Osteoblast (primary cell): Measurements from ENCODE around the gene COCH. TPM values are rescaled to one million over a fixed set of nuclear protein-coding genes. Genes with fewer than 3 reads are reported as not detected.

Experiments used
- DNase-seq: peaks from one replicate; pipeline ENCODE4 v3.0.0; 2011; ENCODE audit warnings: low spot score, mixed read lengths; ENCODE audit not compliant: insufficient read length; ENCODE audit errors: missing footprints
- H2AFZ ChIP-seq: 2 replicates; pipeline ENCODE4 v1.6.0; 2011; ENCODE audit warnings: mild to moderate bottlenecking, low read length
- H3K27ac ChIP-seq: 2 replicates; pipeline ENCODE4 v1.5.1; 2011; ENCODE audit warnings: mild to moderate bottlenecking, low read depth, low read length, moderate library complexity
- H3K27me3 ChIP-seq: 2 replicates; pipeline ENCODE4 v1.6.0; 2012; ENCODE audit warnings: mild to moderate bottlenecking, control low read depth, inconsistent platforms, low read length, moderate library complexity; ENCODE audit not compliant: insufficient read depth
- H3K36me3 ChIP-seq: 2 replicates; pipeline ENCODE4 v1.5.1; 2011; ENCODE audit warnings: mild to moderate bottlenecking, low read length, control low read depth, moderate library complexity; ENCODE audit not compliant: insufficient read depth
- H3K4me1 ChIP-seq: 2 replicates; pipeline ENCODE4 v1.5.1; 2011; ENCODE audit warnings: mild to moderate bottlenecking, low read length, control low read depth, moderate library complexity; ENCODE audit not compliant: insufficient read depth
- H3K4me2 ChIP-seq: 2 replicates; pipeline ENCODE4 v1.6.0; 2011; ENCODE audit warnings: mild to moderate bottlenecking, low read length; ENCODE audit not compliant: insufficient read depth
- H3K4me3 ChIP-seq: fragments of 200-600 bp; sonication (generic); 3 replicates; pipeline ENCODE4 v1.5.1; 2012; ENCODE audit warnings: mild to moderate bottlenecking, low read length, inconsistent platforms; ENCODE audit not compliant: insufficient read depth
- H3K79me2 ChIP-seq: 2 replicates; pipeline ENCODE4 v1.6.0; 2012; ENCODE audit warnings: mild to moderate bottlenecking, low read length, control low read depth, inconsistent platforms; ENCODE audit not compliant: insufficient read depth
- H3K9me3 ChIP-seq: 2 replicates; pipeline ENCODE4 v1.5.1; 2011; ENCODE audit warnings: low read depth, low read length, control low read depth
- H4K20me1 ChIP-seq: 2 replicates; pipeline ENCODE4 v1.6.0; 2012; ENCODE audit warnings: mild to moderate bottlenecking, low read length, control low read depth; ENCODE audit not compliant: insufficient read depth
- total RNA-seq: library from RNA; depleted of rRNA; stranded (reverse); fragments of >200 nt; gene quantifications from 2 replicates; pipeline ENCODE4 v1.2.3, GENCODE V29; 2012
- TF ChIP-seq, protein P1 (sequence below): IDR thresholded peaks from 2 replicates; pipeline ENCODE4 v1.5.1; 2011; ENCODE audit warnings: mild to moderate bottlenecking, low read depth, low read length, moderate library complexity; ENCODE audit errors: extremely low read depth

The COCH gene
- total RNA-seq, 1 donor, result 1.1 TPM

DNA sequence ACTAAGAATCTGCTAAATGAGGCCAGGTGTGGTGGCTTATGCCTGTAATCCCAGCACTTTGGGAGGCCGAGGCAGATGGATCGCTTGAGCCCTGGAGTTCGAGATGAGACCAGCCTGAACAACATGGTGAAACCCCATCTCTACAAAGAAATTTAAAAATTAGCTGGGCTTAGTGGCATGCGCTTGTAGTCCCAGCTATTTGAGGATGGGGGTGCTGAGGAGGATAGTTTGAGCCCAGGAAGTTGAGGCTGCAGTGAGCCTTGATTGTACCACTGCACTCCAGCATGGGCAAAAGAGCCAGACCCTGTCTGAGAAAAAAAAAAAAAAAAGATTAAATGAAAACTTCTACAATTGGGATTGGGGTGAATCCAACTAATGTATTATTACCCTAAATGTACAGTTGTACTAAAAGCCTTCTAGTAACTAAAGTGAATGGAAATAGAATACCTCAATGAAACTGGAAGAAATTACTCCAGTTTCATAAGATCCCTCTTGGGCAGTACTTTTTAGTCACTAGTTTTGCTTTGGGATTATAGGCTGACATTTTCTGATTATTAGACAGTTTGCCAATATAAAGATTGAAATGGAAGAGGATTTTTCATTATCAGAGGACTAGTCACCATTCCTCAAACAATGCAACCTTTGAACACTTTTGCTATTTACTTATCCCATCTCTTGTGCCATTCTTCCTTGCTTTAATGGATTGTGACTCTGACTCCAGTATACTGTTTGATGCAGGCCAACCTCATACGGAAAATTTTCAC, 14.3 kb downstream of the COCH start:
- Histone ChIP-seq H3K36me3 (no peaks in the 10 kb centered on the region), H2AFZ (no peak overlapping the region), H3K4me1 (peaks cover 10% of the 10 kb centered on the region), H3K9me3 (no peaks in the 10 kb centered on the region), H3K4me2 (no peak overlapping the region), H3K27me3 (no peaks in the 10 kb centered on the region), H3K27ac (no peak overlapping the region), H3K4me3 (no peak overlapping the region), H4K20me1 (no peaks in the 10 kb centered on the region), H3K79me2 (no peaks in the 10 kb centered on the region)
- TF ChIP-seq, protein P1, sequence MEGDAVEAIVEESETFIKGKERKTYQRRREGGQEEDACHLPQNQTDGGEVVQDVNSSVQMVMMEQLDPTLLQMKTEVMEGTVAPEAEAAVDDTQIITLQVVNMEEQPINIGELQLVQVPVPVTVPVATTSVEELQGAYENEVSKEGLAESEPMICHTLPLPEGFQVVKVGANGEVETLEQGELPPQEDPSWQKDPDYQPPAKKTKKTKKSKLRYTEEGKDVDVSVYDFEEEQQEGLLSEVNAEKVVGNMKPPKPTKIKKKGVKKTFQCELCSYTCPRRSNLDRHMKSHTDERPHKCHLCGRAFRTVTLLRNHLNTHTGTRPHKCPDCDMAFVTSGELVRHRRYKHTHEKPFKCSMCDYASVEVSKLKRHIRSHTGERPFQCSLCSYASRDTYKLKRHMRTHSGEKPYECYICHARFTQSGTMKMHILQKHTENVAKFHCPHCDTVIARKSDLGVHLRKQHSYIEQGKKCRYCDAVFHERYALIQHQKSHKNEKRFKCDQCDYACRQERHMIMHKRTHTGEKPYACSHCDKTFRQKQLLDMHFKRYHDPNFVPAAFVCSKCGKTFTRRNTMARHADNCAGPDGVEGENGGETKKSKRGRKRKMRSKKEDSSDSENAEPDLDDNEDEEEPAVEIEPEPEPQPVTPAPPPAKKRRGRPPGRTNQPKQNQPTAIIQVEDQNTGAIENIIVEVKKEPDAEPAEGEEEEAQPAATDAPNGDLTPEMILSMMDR, result no peak
- DNase-seq, result no peak

DNA sequence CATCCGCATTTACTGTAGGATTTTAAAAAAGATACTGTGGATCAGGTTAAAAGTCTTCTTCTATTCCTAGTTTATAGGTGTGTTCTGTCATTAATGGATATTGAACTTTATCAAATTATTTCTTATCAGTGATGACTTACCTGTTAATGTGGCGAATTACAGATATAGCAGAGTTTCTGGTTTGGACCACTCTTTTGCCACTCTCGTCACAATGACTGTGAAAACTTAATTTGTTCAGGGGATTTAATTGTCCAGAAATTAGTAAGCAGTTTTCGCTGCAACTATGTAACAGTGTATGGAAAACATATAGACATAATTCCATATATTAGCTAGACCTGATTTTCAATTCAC, 14.9 kb downstream of the COCH start:
- Histone ChIP-seq H3K36me3 (peaks cover 5% of the 10 kb centered on the region), H3K9me3 (no peaks in the 10 kb centered on the region), H3K4me3 (no peak overlapping the region), H3K4me2 (no peak overlapping the region), H3K27ac (no peak overlapping the region), H4K20me1 (no peaks in the 10 kb centered on the region), H3K79me2 (no peaks in the 10 kb centered on the region), H2AFZ (no peak overlapping the region), H3K27me3 (no peaks in the 10 kb centered on the region), H3K4me1 (peaks cover 10% of the 10 kb centered on the region)
- TF ChIP-seq, protein P1, result no peak
- no peak for DNase-seq

DNA sequence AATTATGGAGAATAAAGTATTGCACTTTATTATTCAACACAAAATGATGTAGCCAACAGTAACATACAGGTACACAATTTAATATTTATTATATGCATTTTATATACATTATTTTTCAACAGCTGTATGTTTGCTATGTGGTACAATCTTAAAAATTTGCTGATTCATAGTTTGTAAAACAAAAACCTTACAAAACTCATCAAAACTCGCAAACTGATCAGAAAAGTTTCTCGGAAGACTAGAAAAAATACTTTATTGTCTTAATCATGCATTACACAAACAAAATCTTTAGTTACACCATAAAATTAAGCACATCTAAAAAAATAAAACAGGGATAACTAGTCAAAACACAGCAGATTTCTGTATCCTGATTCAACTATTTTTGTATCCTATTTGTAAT, 19.5 kb downstream of the COCH start:
- Histone ChIP-seq H2AFZ (no peak overlapping the region), H3K4me3 (no peak overlapping the region), H3K79me2 (peaks cover 2% of the 10 kb centered on the region), H3K4me2 (no peak overlapping the region), H3K9me3 (no peaks in the 10 kb centered on the region), H4K20me1 (peaks cover 7% of the 10 kb centered on the region), H3K27ac (no peak overlapping the region), H3K36me3 (peaks cover 25% of the 10 kb centered on the region), H3K27me3 (no peaks in the 10 kb centered on the region), H3K4me1 (peaks cover 6% of the 10 kb centered on the region)
- TF ChIP-seq, protein P1, result no peak
- DNase-seq, result no peak

DNA sequence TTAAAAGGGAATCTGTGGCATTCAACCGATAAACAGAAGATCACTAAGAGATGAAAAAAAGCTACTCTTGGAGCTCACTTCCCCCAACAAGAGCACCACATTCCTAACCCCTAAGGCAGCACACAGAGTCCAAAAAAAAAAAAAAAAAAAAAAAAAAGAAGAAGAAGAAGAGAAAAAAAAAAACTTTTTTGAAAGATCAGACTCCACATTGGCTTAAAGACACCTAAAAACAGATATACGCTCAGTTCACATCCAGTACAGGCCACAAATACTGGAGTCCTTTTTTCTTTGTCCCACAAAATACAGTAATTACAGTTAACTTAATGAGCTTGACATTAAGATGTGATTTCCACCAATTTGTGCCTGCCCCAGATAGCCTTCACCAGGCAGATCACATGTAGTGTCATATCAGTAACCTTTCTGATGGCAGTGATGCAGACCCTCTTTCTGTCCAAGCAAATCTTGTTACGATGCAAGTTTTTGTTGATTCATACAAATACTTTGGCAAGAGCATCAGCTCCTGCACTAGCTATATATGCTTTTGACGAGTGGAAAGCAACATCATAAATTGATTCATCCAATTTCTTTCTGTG, 20.7 kb downstream of the COCH start:
- TF ChIP-seq, protein P1, result no peak

More for the DNA sequence above, 20.7 kb downstream of the COCH start:
- Histone ChIP-seq H2AFZ (no peak overlapping the region), H3K4me2 (no peak overlapping the region), H3K27ac (no peak overlapping the region), H4K20me1 (peaks cover 7% of the 10 kb centered on the region), H3K9me3 (no peaks in the 10 kb centered on the region), H3K4me3 (no peak overlapping the region), H3K27me3 (no peaks in the 10 kb centered on the region), H3K36me3 (peaks cover 25% of the 10 kb centered on the region), H3K4me1 (peaks cover 6% of the 10 kb centered on the region), H3K79me2 (peaks cover 2% of the 10 kb centered on the region)
- no peak for DNase-seq
